ENCODE results near the gene AKT3. TPM values are rescaled to one million over a fixed set of nuclear protein-coding genes. Genes with fewer than 3 reads are reported as not detected.
"Not testable (repeated sequence)": the region's sequence is repeated elsewhere in the genome, so short reads cannot be mapped to it uniquely, and the experiment has no call there.

Gene AKT3
- polyA plus RNA-seq, 1 donor: 17.3 TPM

GRCh38 chr1:243841507-243841906, 8.5 kb downstream of the AKT3 start:
- DNase-seq: no peak

GRCh38 chr1:243837907-243838535, 12.0 kb downstream of the AKT3 start:
- DNase-seq: no peak

GRCh38 chr1:243834130-243834529, 15.9 kb downstream of the AKT3 start:
- no peak for DNase-seq

- DNase-seq: no peak
These were observed 18.6 kb downstream of the AKT3 start for GRCh38 chr1:243831463-243831862.

GRCh38 chr1:243827206-243827605, 22.8 kb downstream of the AKT3 start:
- DNase-seq: no peak

- not testable (repeated sequence) for DNase-seq
These were observed 25.1 kb downstream of the AKT3 start for GRCh38 chr1:243824907-243825306.

GRCh38 chr1:243821177-243821680, 28.8 kb downstream of the AKT3 start:
- no peak for DNase-seq

- DNase-seq: no peak
These were observed 30.6 kb downstream of the AKT3 start for GRCh38 chr1:243819438-243819839.

- DNase-seq: no peak
These were observed 31.1 kb downstream of the AKT3 start for GRCh38 chr1:243818978-243819377.

- DNase-seq: no peak
These were observed 35.3 kb downstream of the AKT3 start for GRCh38 chr1:243814718-243815117.

GRCh38 chr1:243807346-243807745, 42.7 kb downstream of the AKT3 start:
- not testable (repeated sequence) for DNase-seq

- no peak for DNase-seq
These were observed 43.7 kb downstream of the AKT3 start for GRCh38 chr1:243806310-243806709.

GRCh38 chr1:243802736-243803135, 47.3 kb downstream of the AKT3 start:
- no peak for DNase-seq

- DNase-seq: no peak
These were observed 48.7 kb downstream of the AKT3 start for GRCh38 chr1:243801378-243801777.

GRCh38 chr1:243799908-243800307, 50.1 kb downstream of the AKT3 start:
- peak; percentile 1 for DNase-seq

GRCh38 chr1:243798726-243799125, 51.3 kb downstream of the AKT3 start:
- no peak for DNase-seq

GRCh38 chr1:243796016-243796415, 54.0 kb downstream of the AKT3 start:
- DNase-seq: no peak

- no peak for DNase-seq
These were observed 56.7 kb downstream of the AKT3 start for GRCh38 chr1:243793298-243793697.

GRCh38 chr1:243792891-243793290, 57.2 kb downstream of the AKT3 start:
- DNase-seq: no peak

GRCh38 chr1:243792401-243792800, 57.6 kb downstream of the AKT3 start:
- DNase-seq: no peak

- DNase-seq: no peak
These were observed 58.3 kb downstream of the AKT3 start for GRCh38 chr1:243791586-243792267.

GRCh38 chr1:243790404-243790803, 59.6 kb downstream of the AKT3 start:
- no peak for DNase-seq

GRCh38 chr1:243786531-243786930, 63.5 kb downstream of the AKT3 start:
- DNase-seq: no peak

- no peak for DNase-seq
These were observed 65.5 kb downstream of the AKT3 start for GRCh38 chr1:243784506-243784905.

All from hindlimb muscle (tissue), 1 donor.